GM18909 (cell line): Measurements from ENCODE around the gene RNF212B.
A peak's percentile ranks its signal among the peaks of the same experiment; 100 is the strongest.

Source experiments
- ATAC-seq: cut with Tn5 transposase; IDR thresholded peaks from one replicate; pipeline ENCODE4 v1.9.1; 2021; ENCODE audit warnings: mild to moderate bottlenecking; ENCODE audit not compliant: unreplicated experiment, poor library complexity

The RNF212B gene

DNA sequence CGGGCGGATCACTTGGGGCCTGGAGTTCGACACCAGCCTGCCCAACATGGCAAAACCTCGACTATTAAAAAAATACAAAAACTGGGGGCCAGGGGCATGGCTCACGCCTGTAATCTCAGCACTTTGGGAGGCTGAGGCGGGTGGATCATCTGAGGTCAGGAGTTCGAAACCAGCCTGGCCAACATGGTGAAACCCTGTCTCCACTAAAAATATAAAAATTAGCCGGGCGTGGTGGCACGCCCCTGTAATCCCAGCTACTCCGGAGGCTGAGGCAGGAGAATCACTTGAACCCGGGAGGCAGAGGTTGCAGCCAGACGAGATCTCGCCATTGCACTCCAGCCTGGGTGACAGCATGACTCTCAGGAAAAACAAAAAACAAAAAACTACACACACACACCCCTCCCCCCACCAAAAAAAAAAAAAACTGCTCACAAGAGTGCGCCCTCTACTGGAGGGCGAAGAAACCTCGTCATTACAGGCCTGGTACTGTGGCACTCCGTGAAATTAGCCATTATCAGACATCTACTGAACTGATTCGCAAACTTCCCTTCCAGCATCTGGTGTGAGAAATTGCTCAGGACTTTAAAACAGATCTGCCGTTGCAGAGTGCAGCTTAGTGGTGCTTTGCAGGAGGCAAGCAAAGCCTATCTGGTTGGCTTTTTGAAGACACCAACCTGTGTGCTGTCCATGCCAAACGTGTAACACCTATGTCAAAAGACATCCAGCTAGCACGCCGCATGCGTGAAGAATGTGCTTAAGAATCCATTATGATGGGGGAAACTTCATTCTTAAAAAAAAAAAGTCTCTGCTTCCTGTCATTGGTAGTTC is 57.2 kb downstream of the RNF212B start:
- no peak for ATAC-seq

DNA sequence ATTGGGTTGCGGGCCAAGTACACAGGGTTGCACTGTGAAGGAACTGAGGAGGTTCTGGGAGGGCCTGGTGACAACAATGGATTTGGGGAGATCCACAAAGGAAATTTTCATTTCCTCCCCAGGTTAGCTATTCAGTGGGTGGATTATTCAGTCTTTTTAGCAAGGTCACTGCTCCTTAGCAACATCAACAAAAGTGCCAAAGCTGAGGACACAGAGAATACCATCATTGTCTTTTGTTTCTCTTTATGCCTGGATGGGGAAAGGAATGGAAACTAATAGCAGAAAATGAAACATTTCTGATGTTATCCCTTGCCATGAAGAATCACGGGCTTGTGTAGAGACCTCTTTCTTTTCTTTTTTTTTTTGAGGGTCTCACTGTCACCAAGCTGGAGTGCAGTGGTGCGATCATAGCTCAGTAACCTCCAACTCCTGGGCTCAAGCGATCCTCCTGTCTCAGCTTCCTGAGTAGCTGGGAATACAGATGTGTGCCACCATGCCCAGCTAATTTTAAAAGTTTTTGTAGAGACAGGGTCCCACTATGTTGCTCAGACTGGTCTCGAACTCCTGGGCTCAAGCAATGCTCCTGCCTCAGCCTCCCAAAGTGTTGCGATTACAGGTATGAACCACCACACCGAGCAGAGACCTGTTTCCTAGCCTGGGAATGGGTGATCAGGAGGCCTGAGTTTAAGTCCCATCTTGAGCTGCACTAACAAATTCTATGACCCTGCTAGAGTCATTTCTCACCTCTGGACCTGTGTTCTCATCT is 58.5 kb downstream of the RNF212B start:
- ATAC-seq = no peak

GRCh38 chr14:23297096-23297495 is 59.4 kb downstream of the RNF212B start:
- no peak for ATAC-seq

DNA sequence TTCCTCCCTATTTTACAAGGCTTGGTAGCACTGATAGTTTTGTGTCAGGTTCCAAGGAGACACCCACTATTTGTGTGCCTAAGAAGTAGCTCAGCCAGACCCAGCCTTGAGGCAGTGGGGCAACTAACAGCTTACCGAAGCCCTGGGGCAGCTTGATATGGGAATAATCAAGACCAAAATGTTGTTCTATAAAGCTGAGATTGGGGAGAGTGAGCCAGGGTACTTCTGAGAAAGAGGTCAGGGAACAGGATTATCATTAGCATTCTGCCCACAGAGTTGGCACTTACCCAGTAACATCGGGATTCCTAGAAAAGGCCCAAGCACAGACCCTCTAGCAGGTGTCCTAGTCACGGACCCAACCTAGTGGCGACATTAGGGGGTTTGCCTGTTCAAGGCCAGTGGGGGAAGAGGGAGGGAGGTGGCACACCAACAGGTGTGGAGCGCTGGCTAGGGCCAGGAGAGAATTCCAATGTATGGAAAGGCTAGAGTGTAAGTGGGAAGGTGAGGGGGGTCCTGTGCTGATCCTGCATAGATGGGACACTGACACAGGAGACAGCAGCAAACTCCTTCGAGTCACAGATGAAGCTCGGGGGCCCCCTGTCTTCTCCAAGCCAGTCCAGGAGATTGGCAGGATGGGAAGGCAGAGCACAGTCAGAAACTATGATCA is 60.0 kb downstream of the RNF212B start:
- ATAC-seq = no peak

DNA sequence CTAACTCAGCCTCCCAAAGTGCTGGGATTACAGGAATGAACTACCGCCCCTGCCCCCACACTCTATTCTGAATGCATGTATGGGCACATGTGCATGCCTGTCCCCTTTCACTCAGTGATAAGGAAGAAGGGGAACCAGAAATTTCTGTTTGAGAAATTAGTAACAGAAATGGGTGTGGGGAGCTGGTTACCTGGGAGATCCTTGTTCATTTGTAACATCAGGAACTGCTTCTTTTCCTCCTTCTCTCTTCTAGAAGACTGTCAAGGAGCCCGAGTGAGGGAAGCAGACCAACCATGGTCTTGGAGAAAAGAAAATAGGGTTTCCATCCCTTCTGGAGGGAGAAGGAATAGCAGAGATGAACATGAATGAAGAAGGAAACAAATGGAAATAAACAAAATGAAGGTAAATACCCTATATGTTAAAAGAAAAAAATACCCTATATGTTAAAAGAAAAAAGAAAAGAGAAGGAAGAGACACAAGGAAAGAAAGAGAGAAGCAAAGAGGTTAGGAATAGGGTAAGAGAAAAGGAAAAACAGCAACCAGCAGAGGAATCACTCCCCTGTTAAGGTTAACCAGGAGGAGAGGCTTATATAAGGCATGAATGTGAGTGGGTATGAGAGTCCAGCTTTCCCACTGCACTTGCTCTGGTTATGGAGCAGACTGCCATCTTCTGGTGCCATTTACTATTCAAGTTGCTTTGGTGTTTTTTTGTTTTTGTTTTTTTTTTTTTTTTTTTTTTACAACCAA is 61.6 kb downstream of the RNF212B start:
- no peak for ATAC-seq

DNA sequence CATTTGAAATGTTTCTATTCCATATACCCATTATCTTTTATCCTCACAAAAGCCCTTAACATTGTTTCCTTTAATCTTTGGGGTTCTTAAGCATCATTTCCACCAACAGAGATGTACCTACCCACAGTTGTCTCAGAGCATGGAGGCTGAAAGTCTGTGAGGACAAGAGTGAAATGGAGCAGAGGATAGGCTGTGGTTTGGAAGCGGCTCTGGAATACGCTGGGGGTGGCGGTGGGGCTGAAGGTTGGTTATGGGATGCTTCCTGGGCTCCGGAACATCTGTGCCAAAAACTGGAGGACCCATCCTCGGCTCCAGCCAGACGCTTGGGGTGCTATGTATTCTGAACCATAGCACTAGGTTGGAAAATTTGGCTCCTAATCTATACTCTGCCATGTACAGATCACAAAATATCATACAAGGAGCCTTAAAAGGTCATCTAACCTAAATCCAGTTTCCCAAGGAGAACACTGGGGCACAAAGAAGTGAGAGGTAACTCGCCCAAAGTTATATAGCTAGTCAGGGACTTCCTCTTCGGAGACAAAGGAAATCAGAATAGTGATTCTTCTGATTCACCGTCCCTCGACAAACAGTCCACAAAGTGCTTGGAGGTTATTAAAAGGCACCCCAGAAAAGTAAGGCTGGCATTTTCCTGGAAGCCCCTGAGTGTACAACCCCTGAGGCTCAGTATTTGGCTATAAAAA is 62.4 kb downstream of the RNF212B start:
- no peak for ATAC-seq

DNA sequence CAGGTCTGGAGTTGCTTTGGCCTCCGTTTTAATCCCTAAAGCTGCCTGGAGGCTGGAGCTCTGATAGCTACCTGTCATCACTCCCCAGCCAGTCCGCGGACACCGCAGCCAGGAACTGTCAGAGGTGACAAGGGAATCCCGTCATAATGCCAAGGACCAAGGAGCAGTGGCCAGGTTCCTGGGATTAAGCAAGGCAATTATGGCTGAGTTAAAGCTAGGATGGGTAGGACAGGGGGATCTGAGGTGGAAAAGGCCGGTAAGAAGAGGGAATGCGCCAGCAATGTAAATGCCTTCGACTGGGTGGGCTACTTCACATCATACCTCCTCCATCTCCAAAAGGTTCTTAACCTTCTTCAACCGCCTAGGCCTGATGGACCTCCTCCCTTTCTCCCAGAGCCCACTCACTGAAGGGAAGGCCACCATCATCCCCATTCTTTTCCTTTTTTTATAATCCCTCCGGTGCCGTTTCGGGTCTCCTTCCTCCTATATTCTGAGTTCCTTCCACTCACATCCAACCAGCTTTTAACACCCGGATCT is 63.0 kb downstream of the RNF212B start:
- no peak for ATAC-seq

DNA sequence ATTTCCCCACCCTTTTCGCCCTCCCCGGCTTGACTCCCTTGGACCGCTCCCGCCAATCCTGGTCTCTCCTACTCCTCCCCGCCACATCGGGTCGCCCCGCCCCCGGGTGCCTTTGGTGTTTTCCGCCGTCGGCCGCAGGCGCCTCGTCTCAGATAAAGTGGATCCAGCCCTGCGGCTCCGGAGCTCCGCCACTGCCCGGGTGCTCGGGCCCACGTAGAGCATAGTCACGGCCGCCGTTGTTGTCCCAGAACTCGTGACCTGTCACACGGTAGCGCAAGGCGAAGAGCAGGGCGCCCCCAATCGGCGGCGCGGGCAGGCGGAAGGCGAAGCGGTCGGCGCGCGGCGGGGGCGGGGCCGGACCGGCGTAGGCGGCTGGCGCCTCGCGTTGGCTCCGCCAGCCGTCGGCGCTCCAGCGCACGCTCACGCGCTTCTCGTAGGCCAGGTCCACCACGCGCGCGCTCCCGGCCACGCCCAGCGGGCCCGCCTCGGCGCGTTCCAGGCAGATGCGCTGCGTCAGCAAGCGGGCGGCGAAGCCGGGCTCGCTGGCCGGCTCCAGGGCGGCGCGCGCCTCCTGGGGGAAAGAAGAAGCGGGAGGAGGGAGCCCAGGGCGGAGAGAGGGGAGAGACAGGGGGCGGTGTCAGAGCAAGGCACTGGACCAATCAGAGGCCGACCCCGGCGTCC is 63.7 kb downstream of the RNF212B start:
- peak; percentile 82 for ATAC-seq

GRCh38 chr14:23301969-23302289 is 64.2 kb downstream of the RNF212B start:
- peak; percentile 21 for ATAC-seq

DNA sequence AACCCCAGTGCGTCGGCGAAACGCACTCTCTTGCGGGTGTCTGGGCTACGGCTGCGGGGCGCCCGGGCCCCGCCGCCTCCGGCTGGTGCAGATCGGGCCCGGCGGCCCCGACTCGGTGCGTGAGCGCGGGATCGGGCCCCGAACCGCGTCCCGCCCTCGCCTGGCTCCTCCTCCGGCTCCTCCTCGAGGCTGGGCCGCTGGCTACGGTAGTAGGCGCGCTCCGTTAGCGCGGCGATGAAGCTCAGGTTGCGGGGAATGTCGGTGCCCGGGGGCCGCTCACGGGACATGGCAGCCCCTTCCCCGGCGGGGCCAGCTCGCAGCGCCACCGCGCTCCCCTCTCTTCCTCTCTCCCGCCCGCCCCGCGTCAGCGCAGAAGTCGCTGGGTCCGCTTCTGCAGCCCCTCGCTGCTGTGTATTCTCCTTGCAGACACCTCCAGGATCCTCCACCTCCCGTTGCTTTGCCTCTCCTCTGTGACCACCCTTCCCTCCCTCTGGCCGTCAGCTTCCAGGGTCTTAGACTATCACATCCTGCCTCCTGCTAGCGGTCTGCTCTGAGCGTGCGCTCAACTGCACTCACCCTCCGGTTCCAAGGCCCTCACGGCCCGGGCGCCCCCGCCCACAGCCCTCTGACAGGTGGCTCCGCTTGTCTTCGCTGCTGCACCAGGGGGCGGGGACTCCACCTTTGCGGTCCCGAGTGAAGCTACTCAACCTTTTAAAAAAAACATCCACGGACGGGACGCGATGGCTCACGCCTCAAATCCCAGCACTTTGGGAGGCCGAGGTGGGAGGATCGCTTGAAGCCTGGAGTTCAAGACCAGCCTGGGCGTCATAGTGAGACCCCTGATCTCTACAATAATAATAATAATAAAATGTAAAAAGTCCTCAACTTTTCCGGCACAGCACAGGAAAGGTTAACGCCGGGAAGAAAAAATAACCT is 64.8 kb downstream of the RNF212B start, which contains the start of gene PPP1R3E:
Gene PPP1R3E, minus strand, starts transcription at position 570 of the 936 bp plus-strand sequence. Its CDS starts 283 bp downstream, at position 287.
- ATAC-seq = peak; percentile 39

GRCh38 chr14:23306412-23307145 is 68.8 kb downstream of the RNF212B start, which contains the start of gene BCL2L2:
Gene BCL2L2, plus strand, starts transcription at chr14:23306833. Its CDS starts 935 bp downstream, at chr14:23307768.
- no peak for ATAC-seq

- no peak for ATAC-seq
Measured at GRCh38 chr14:23307146-23307530, 69.4 kb downstream of the RNF212B start.

GRCh38 chr14:23307687-23308644 is 70.2 kb downstream of the RNF212B start:
- no peak for ATAC-seq

- ATAC-seq = no peak
Measured at GRCh38 chr14:23308721-23309445, 71.1 kb downstream of the RNF212B start.

DNA sequence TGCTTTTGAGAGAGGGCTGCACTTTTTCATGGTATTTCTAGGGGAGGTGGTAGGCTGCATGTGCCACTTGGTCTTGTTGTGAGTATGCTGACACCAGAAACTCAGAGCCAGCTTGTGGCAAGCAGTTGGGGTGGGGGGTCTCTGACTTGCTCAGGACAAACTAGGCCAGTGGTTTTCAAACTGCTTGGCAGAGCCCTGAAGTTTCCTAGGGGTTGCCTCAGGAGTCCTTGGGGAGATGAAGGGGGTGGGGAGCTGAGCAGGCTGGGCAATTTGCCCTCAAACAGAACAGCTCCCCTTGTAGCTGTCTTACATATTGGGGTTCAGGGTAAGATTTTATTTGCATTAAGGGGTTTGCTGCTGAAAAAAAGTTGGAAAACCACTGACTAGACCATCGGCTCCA is 72.8 kb downstream of the RNF212B start:
- ATAC-seq = no peak
